Kidney epithelial cell (primary cell): ENCODE measurements around the gene PIM3. TPM values are rescaled to one million over a fixed set of nuclear protein-coding genes. Genes with fewer than 3 reads are reported as not detected.

Experiments used
- DNase-seq: peaks from one replicate; pipeline ENCODE4 v3.0.0-alpha.2; 2010; ENCODE audit warnings: low read depth
- H3K27me3 ChIP-seq: 2 replicates; pipeline ENCODE4 v1.6.0; 2011; ENCODE audit warnings: low read length; ENCODE audit not compliant: control insufficient read depth, insufficient read depth
- H3K36me3 ChIP-seq: 2 replicates; pipeline ENCODE4 v1.5.1; 2011; ENCODE audit warnings: low read length; ENCODE audit not compliant: control insufficient read depth, insufficient read depth
- H3K4me3 ChIP-seq: 2 replicates; pipeline ENCODE4 v1.5.1; 2011; ENCODE audit warnings: low read depth, mild to moderate bottlenecking, control low read depth, low read length
- CTCF ChIP-seq: IDR thresholded peaks from 2 replicates; pipeline ENCODE4 v1.5.1; 2011; ENCODE audit warnings: mild to moderate bottlenecking, moderate library complexity, low read length, control low read depth, inconsistent platforms; ENCODE audit not compliant: insufficient read depth, poor library complexity, severe bottlenecking
- total RNA-seq: library from RNA; depleted of rRNA; stranded (reverse); fragments of >200 nt; gene quantifications from 2 replicates; pipeline ENCODE4 v1.2.3, GENCODE V29; 2015

PIM3 gene
- total RNA-seq, 1 donor from 2014 or later, result 66.9 TPM

GRCh38 chr22:49915610-49916009 lies 45.0 kb upstream of the PIM3 start:
- H3K4me3 ChIP-seq, result no peak overlapping the region
- DNase-seq, result no peak
- no peak for TF ChIP-seq CTCF
- H3K36me3 ChIP-seq, result peaks cover 1% of the 10 kb centered on the region
- no peaks in the 10 kb centered on the region for H3K27me3 ChIP-seq

- DNase-seq, result no peak
- Histone ChIP-seq H3K4me3 (no peak overlapping the region), H3K27me3 (no peaks in the 10 kb centered on the region), H3K36me3 (peaks cover 1% of the 10 kb centered on the region)
- TF ChIP-seq CTCF, result no peak
Measured at GRCh38 chr22:49916831-49917230, 43.7 kb upstream of the PIM3 start.

- H3K4me3 ChIP-seq, result peak within 1 kb of the TSS; percentile 77
- H3K36me3 ChIP-seq, result no peaks in the 10 kb centered on the region
- no peaks in the 10 kb centered on the region for H3K27me3 ChIP-seq
- DNase-seq, result peak; percentile 68
- no peak for TF ChIP-seq CTCF
Measured at GRCh38 chr22:49917974-49918910, 42.3 kb upstream of the PIM3 start, which contains the start of the genes ALG12 and CRELD2. ALG12 (minus strand) TSS chr22:49918438; CDS start chr22:49913765, 4,673 bp downstream. CRELD2 (plus strand) TSS chr22:49918634; CDS start chr22:49918770, 136 bp downstream.

GRCh38 chr22:49918911-49919881 lies 41.4 kb upstream of the PIM3 start:
- no peak for TF ChIP-seq CTCF
- no peak for DNase-seq
- no peaks in the 10 kb centered on the region for H3K27me3 ChIP-seq
- peak overlapping the region; percentile 71 for H3K4me3 ChIP-seq
- no peaks in the 10 kb centered on the region for H3K36me3 ChIP-seq

- Histone ChIP-seq H3K4me3 (no peak overlapping the region), H3K27me3 (no peaks in the 10 kb centered on the region), H3K36me3 (no peaks in the 10 kb centered on the region)
- TF ChIP-seq CTCF, result no peak
- no peak for DNase-seq
Measured at GRCh38 chr22:49920859-49921258, 39.7 kb upstream of the PIM3 start.
